ENCODE measurements around the gene TSPAN14. TPM values are rescaled to one million over a fixed set of nuclear protein-coding genes. Genes with fewer than 3 reads are reported as not detected.

Gene TSPAN14
- total RNA-seq, 1 experiment from 2014 or later, result not detected

DNA sequence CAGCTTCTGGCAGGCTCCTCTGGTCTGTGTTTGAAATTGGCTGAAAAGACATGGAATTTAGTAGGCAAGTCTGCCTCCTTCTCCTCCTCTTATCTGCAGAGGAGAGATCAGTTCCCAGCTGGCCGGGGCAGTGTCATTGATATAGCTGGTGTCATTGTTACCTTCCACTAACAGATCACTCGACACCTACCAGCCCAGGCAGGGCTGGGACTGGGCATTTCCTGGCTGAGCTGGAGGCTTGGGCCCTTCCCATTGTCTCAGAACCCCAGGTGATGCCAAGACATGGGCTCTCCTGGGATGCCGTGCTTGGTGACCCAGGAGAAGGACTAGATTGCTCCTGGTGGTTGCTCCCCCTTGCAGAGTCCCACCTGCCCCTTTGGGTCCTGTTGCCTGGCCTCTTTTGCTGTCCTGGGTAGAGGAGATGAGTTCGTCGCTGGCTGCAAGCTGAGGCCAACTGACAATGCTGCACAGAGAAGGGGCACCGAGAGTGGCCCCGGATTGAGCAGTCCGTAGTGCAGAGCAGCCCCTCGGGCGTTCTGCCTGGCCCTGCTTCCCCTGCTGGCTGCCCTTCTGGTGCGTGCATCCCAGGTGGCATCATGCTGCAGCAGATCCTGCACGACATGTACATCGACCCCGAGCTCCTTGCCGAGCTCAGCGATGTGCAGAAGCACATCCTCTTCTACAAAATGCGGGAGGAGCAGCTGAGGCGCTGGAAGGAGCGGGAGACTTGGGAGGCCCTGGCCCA is 83.8 kb downstream of the TSPAN14 start, which contains the start of gene SH2D4B:
Gene SH2D4B (plus strand): TSS at position 167 of the 745 bp plus-strand sequence. CDS start 430 bp downstream, at position 597.
- Histone ChIP-seq H3K4me2 (ENCODE audit: low read length) (no peak within 1 kb of the TSS), H3K79me2 (ENCODE audit: low read length) (no peaks in the 10 kb centered on the region), H3K4me1 (ENCODE audit: insufficient read depth, low read length) (no peaks in the 10 kb centered on the region), H3K27me3 (ENCODE audit: low read length) (no peaks in the 10 kb centered on the region), H4K20me1 (ENCODE audit: low read length) (no peaks in the 10 kb centered on the region), H2AFZ (ENCODE audit: low read length) (no peak within 1 kb of the TSS), H3K4me3 (ENCODE audit: low read length) (no peak within 1 kb of the TSS), H3K9me3 (ENCODE audit: low read length) (no peaks in the 10 kb centered on the region), H3F3A (ENCODE audit: low read length, unreplicated experiment) (no peaks in the 10 kb centered on the region), H3K36me3 (ENCODE audit: low read depth, low read length) (no peaks in the 10 kb centered on the region), H3K9ac (ENCODE audit: low read length) (no peak within 1 kb of the TSS), H3K27ac (ENCODE audit: low read length) (no peak within 1 kb of the TSS), H3K9me2 (replicated peaks; ENCODE audit: low read length) (no peaks in the 10 kb centered on the region)
- POLR2A ChIA-PET (ENCODE audit: unreplicated experiment), result no interaction called here
- TF ChIP-seq, protein P1, sequence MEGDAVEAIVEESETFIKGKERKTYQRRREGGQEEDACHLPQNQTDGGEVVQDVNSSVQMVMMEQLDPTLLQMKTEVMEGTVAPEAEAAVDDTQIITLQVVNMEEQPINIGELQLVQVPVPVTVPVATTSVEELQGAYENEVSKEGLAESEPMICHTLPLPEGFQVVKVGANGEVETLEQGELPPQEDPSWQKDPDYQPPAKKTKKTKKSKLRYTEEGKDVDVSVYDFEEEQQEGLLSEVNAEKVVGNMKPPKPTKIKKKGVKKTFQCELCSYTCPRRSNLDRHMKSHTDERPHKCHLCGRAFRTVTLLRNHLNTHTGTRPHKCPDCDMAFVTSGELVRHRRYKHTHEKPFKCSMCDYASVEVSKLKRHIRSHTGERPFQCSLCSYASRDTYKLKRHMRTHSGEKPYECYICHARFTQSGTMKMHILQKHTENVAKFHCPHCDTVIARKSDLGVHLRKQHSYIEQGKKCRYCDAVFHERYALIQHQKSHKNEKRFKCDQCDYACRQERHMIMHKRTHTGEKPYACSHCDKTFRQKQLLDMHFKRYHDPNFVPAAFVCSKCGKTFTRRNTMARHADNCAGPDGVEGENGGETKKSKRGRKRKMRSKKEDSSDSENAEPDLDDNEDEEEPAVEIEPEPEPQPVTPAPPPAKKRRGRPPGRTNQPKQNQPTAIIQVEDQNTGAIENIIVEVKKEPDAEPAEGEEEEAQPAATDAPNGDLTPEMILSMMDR (conservative IDR thresholded peaks at IDR 0.05; ENCODE audit: low read depth, low read length), result no peak
- TF ChIP-seq EZH2 (IDR thresholded peaks at IDR 0.05; ENCODE audit: low read length, unreplicated experiment) (no peak), EZH2phosphoT487 (IDR thresholded peaks at IDR 0.05; ENCODE audit: borderline replicate concordance, low read length) (no peak)
- ATAC-seq (no peak), DNase-seq (no peak)
- BruUV-seq (replicated peaks), result no TSS peak
- intact Hi-C loops (cut with micrococcal nuclease), result no loop called here
- CTCF ChIA-PET, result no interaction called here

GRCh38 chr10:80538481-80539185 is 84.5 kb downstream of the TSPAN14 start:
- no peaks in the 10 kb centered on the region for H3K9me3 ChIP-seq (ENCODE audit: low read length)
- H2AFZ ChIP-seq (ENCODE audit: low read length), result no peak overlapping the region
- no peaks in the 10 kb centered on the region for H3K4me1 ChIP-seq (ENCODE audit: insufficient read depth, low read length)
- no peaks in the 10 kb centered on the region for H3K27me3 ChIP-seq (ENCODE audit: low read length)
- no peak overlapping the region for H3K4me2 ChIP-seq (ENCODE audit: low read length)
- ATAC-seq (no peak), DNase-seq (no peak)
- no peak overlapping the region for H3K27ac ChIP-seq (ENCODE audit: low read length)
- intact Hi-C loops (cut with micrococcal nuclease), result no loop called here
- H3K9ac ChIP-seq (ENCODE audit: low read length), result no peak overlapping the region
- BruUV-seq (replicated peaks), result no TSS peak
- H4K20me1 ChIP-seq (ENCODE audit: low read length), result no peaks in the 10 kb centered on the region
- POLR2A ChIA-PET (ENCODE audit: unreplicated experiment), result no interaction called here
- no peaks in the 10 kb centered on the region for H3K36me3 ChIP-seq (ENCODE audit: low read depth, low read length)
- TF ChIP-seq, protein P1 (conservative IDR thresholded peaks at IDR 0.05; ENCODE audit: low read depth, low read length), result no peak
- TF ChIP-seq EZH2 (IDR thresholded peaks at IDR 0.05; ENCODE audit: low read length, unreplicated experiment) (no peak), EZH2phosphoT487 (IDR thresholded peaks at IDR 0.05; ENCODE audit: borderline replicate concordance, low read length) (no peak)
- H3K4me3 ChIP-seq (ENCODE audit: low read length), result no peak overlapping the region
- CTCF ChIA-PET, result no interaction called here
- H3F3A ChIP-seq (ENCODE audit: low read length, unreplicated experiment), result no peaks in the 10 kb centered on the region
- no peaks in the 10 kb centered on the region for H3K9me2 ChIP-seq (replicated peaks; ENCODE audit: low read length)
- no peaks in the 10 kb centered on the region for H3K79me2 ChIP-seq (ENCODE audit: low read length)

Data from PC-3 (cell line).